ENCODE data around the gene CYP2S1. TPM values are rescaled to one million over a fixed set of nuclear protein-coding genes. Genes with fewer than 3 reads are reported as not detected.

CYP2S1 gene, protein sequence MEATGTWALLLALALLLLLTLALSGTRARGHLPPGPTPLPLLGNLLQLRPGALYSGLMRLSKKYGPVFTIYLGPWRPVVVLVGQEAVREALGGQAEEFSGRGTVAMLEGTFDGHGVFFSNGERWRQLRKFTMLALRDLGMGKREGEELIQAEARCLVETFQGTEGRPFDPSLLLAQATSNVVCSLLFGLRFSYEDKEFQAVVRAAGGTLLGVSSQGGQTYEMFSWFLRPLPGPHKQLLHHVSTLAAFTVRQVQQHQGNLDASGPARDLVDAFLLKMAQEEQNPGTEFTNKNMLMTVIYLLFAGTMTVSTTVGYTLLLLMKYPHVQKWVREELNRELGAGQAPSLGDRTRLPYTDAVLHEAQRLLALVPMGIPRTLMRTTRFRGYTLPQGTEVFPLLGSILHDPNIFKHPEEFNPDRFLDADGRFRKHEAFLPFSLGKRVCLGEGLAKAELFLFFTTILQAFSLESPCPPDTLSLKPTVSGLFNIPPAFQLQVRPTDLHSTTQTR
- total RNA-seq = 0.77 and 3.3 TPM in 2 replicates

DNA sequence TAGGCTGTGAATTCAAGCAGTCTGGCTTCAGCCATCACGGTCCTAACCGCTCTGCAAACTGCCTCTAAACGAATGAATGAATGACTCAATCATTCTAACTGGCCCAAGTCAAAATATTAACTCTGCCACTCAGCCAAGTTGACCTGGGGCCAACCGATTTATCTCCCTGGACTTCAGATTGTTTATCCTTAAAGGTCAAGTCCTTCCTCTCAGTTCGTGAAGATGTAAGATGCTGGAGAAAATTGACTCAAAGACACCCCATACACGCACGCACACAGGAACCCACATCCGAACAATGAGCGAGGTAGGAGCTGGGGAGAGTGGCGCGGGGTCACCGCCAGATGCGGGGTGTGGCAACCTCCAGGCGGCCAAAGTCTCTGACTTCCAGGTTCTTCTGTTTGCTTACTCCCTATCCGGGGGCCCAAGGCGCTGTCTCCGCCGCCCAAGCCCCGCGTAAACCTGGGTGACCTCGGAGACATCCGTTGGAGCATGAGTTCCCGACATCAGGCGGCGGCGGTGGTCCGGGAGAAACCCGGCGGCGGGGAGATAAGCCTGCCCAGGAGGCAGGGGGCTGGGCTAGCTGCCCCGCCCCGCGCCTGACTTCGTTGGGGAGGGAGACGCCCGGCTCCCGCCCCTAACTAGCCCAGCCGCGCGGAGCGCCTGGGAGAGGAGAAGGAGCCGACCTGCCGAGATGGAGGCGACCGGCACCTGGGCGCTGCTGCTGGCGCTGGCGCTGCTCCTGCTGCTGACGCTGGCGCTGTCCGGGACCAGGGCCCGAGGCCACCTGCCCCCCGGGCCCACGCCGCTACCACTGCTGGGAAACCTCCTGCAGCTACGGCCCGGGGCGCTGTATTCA lies at the start of gene CYP2S1:
Gene CYP2S1, plus strand, starts transcription at position 646 of the 856 bp plus-strand sequence. Its CDS starts 46 bp downstream, at position 692.

DNA sequence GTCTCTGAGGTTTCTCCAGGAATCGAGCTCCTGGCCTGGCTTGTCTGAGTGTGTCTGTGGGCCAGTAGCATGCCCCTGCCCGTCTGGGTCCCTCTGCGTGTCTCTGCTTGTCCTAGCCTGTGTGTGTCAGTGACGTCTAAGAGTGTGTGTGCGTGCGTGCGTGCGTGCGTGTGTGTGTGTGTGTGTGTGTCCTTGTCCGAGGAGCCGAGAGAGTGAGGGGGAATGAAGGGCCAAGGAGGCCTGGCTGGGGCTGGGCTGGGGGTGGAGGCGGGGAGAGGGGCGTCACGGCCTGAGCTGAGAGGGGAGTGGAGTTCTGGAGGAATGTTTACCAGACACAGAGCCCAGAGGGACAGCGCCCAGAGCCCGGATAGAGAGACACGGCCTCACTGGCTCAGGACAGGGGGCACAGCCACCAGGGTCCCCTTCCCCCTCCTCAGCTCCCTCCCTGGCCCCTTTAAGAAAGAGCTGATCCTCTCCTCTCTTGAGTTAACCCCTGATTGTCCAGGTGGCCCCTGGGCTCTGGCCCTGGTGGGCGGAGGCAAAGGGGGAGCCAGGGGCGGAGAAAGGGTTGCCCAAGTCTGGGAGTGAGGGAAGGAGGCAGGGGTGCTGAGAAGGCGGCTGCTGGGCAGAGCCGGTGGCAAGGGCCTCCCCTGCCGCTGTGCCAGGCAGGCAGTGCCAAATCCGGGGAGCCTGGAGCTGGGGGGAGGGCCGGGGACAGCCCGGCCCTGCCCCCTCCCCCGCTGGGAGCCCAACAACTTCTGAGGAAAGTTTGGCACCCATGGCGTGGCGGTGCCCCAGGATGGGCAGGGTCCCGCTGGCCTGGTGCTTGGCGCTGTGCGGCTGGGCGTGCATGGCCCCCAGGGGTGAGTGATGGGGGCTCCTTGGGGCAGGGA lies 25.8 kb downstream of the CYP2S1 start, which contains the start of gene AXL:
Gene AXL, plus strand, starts transcription at position 609 of the 893 bp plus-strand sequence. Its CDS starts 170 bp downstream, at position 779.

Other genes with a start within 250 kb of the CYP2S1 start
- gene CYP2B6, start 201.9 kb upstream of the CYP2S1 start, total RNA-seq = not detected in 2 replicates
- not detected in 2 replicates for gene CYP2A13, start 104.8 kb upstream of the CYP2S1 start, total RNA-seq
- gene CYP2F1, start 78.8 kb upstream of the CYP2S1 start, total RNA-seq = not detected in 2 replicates
- 105 and 126 TPM in 2 replicates for gene AXL, start 26.0 kb downstream of the CYP2S1 start, total RNA-seq
- 48.0 and 54.5 TPM in 2 replicates for gene HNRNPUL1, start 71.2 kb downstream of the CYP2S1 start, total RNA-seq
- 7.9 and 9.3 TPM in 2 replicates for gene CCDC97, start 117.0 kb downstream of the CYP2S1 start, total RNA-seq
- 8.2 and 9.8 TPM in 2 replicates for gene TGFB1, start 160.7 kb downstream of the CYP2S1 start, total RNA-seq
- 4.1 and 4.8 TPM in 2 replicates for gene B9D2, start 170.9 kb downstream of the CYP2S1 start, total RNA-seq
- 9.3 and 9.4 TPM in 2 replicates for gene TMEM91, start 183.3 kb downstream of the CYP2S1 start, total RNA-seq
- gene EXOSC5, start 204.1 kb downstream of the CYP2S1 start, total RNA-seq = 7.3 and 7.9 TPM in 2 replicates
- gene BCKDHA, start 204.6 kb downstream of the CYP2S1 start, total RNA-seq = 19.1 and 22.9 TPM in 2 replicates
- 3.2 and 5.2 TPM in 2 replicates for gene B3GNT8, start 234.2 kb downstream of the CYP2S1 start, total RNA-seq
- 28.1 and 32.6 TPM in 2 replicates for gene DMAC2, start 246.7 kb downstream of the CYP2S1 start, total RNA-seq
- gene ERICH4, start 249.9 kb downstream of the CYP2S1 start, total RNA-seq = not detected in 2 replicates